Colon (tissue), 2 donors: Measurements from ENCODE around the gene HNF4A.
"Not testable (repeated sequence)": the region's sequence is repeated elsewhere in the genome, so short reads cannot be mapped to it uniquely, and the experiment has no call there.

Source experiments
- FAIRE-seq: peaks from 2 replicates; lab custom pipeline; 2012; peaks lifted over from hg19 to GRCh38; lab: Jason Lieb, UNC
- donor health status: control.
- donor health status: control.

Gene HNF4A

GRCh38 chr20:44471481-44471882 is 116.0 kb downstream of the HNF4A start:
- no peak for FAIRE-seq

- FAIRE-seq: not testable (repeated sequence)
These were observed 116.8 kb downstream of the HNF4A start for GRCh38 chr20:44472283-44472682.

- no peak for FAIRE-seq
These were observed 119.8 kb downstream of the HNF4A start for GRCh38 chr20:44475372-44475693.

GRCh38 chr20:44475694-44476560 is 120.4 kb downstream of the HNF4A start, which contains the start of gene TTPAL:
Gene TTPAL, plus strand, starts transcription at chr20:44475874. Its CDS starts 4,126 bp downstream, at chr20:44480000.
- no peak for FAIRE-seq

GRCh38 chr20:44477151-44477550 is 121.7 kb downstream of the HNF4A start:
- FAIRE-seq: no peak

GRCh38 chr20:44478206-44478605 is 122.7 kb downstream of the HNF4A start:
- FAIRE-seq: no peak

- no peak for FAIRE-seq
These were observed 124.1 kb downstream of the HNF4A start for GRCh38 chr20:44479643-44480042.

- FAIRE-seq: no peak
These were observed 124.6 kb downstream of the HNF4A start for GRCh38 chr20:44480097-44480496.

- FAIRE-seq: no peak
These were observed 126.4 kb downstream of the HNF4A start for GRCh38 chr20:44481719-44482416.

- no peak for FAIRE-seq
These were observed 127.6 kb downstream of the HNF4A start for GRCh38 chr20:44483112-44483511.
